Measurements from ENCODE around the gene CD55. TPM values are rescaled to one million over a fixed set of nuclear protein-coding genes. Genes with fewer than 3 reads are reported as not detected.
A peak's percentile ranks its signal among the peaks of the same experiment; 100 is the strongest.

Gene CD55
- total and polyA plus RNA-seq, 11 donors = 28.6 to 149 (median 91.2) TPM

DNA sequence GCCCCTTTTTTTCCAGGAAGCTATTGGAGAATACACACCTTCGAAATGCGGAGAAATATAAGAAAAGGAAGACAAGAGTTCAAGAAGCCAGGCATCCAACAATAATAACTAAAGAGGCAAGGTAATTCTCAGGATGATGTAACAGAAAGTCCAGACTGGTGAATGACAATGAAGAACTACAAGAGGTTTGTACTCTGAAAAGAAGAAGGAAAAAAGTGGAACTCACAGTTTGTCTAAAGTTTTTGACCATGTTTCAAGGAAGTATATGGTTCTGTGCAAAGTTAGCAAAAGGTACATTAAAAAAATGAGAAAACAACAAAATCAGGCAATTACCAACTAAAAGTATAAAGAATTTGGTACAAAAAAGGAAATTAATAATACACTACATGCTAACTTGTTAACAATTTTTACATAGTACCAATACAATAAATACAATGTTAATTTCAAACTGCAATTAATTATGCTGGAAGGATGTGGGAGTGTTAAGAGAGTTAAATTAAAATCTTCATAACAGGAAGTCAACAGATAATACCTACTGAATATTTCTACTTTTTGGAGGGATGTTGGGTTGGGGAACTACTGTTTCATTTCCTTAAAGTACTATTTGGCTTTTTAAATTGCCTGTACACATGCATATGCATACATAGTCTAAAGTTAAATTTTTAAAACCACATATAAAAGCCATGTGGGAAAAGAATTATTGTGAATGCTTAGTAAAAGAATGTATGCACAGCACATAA is 12.9 kb upstream of the CD55 start:
- Histone ChIP-seq H3K36me3 (no peaks in the 10 kb centered on the region), H3K9me3 (no peaks in the 10 kb centered on the region), H3K27me3 (no peaks in the 10 kb centered on the region), H3K4me1 (peaks cover 0 to 36% (median 18%) of the 10 kb centered on the region in 12 donors), H3K4me3 (no peak overlapping the region), H3K27ac (peak overlapping the region in 2 of 12 donors; percentile 72 to 90)
- 95 to 96% (median 95%) methylated on average over 2 of the region's 2 CpGs for WGBS, 4 donors
- TF ChIP-seq, protein P1, sequence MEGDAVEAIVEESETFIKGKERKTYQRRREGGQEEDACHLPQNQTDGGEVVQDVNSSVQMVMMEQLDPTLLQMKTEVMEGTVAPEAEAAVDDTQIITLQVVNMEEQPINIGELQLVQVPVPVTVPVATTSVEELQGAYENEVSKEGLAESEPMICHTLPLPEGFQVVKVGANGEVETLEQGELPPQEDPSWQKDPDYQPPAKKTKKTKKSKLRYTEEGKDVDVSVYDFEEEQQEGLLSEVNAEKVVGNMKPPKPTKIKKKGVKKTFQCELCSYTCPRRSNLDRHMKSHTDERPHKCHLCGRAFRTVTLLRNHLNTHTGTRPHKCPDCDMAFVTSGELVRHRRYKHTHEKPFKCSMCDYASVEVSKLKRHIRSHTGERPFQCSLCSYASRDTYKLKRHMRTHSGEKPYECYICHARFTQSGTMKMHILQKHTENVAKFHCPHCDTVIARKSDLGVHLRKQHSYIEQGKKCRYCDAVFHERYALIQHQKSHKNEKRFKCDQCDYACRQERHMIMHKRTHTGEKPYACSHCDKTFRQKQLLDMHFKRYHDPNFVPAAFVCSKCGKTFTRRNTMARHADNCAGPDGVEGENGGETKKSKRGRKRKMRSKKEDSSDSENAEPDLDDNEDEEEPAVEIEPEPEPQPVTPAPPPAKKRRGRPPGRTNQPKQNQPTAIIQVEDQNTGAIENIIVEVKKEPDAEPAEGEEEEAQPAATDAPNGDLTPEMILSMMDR (IDR thresholded peaks at IDR 0.05) = no peak
- no peak for TF ChIP-seq POLR2A (IDR thresholded peaks at IDR 0.05)
- intact Hi-C loops (cut with DNase I) = no loop called here
- ATAC-seq (no peak), DNase-seq (no peak)

- H3K36me3 ChIP-seq = no peaks in the 10 kb centered on the region
- intact Hi-C loops (cut with DNase I) = loop anchor here in 1 of 10 donors (10.0 kb wide), 1 partner anchor 255 kb away; the partner anchor contains the start of genes PFKFB2 and YOD1
- DNase-seq = peak in 1 of 5 donors; percentile 49
- 15 to 21% (median 20%) methylated on average over 4 of the region's 4 CpGs for WGBS, 4 donors
- H3K27me3 ChIP-seq = no peaks in the 10 kb centered on the region
- peak overlapping the region; percentile 35 to 90 (median 71) for H3K27ac ChIP-seq
- ATAC-seq = peak; percentile 65 to 88 (median 82)
- H3K9me3 ChIP-seq = no peaks in the 10 kb centered on the region
- peaks cover 0 to 36% (median 18%) of the 10 kb centered on the region in 12 donors for H3K4me1 ChIP-seq
- H3K4me3 ChIP-seq = peak overlapping the region in 11 of 12 donors; percentile 0 to 30 (median 19)
- TF ChIP-seq, protein P1 (IDR thresholded peaks at IDR 0.05) = no peak
- TF ChIP-seq POLR2A (IDR thresholded peaks at IDR 0.05) = no peak
Measured at GRCh38 chr1:207309745-207310273, 11.7 kb upstream of the CD55 start.

GRCh38 chr1:207311888-207312603 is 9.4 kb upstream of the CD55 start:
- Histone ChIP-seq H3K9me3 (no peaks in the 10 kb centered on the region), H3K27ac (peak overlapping the region; percentile 5 to 78 (median 58)), H3K4me3 (no peak overlapping the region), H3K4me1 (peaks cover 0 to 49% (median 19%) of the 10 kb centered on the region in 12 donors), H3K27me3 (no peaks in the 10 kb centered on the region), H3K36me3 (no peaks in the 10 kb centered on the region)
- DNase-seq (no peak), ATAC-seq (no peak)
- TF ChIP-seq, protein P1 (IDR thresholded peaks at IDR 0.05) = no peak
- TF ChIP-seq POLR2A (IDR thresholded peaks at IDR 0.05) = no peak
- intact Hi-C loops (cut with DNase I) = loop anchor here in 1 of 10 donors (10.0 kb wide), 1 partner anchor 257 kb away; the partner anchor contains the start of genes PFKFB2 and YOD1
- WGBS, 4 donors = 79 to 86% (median 82%) methylated on average over 3 of the region's 3 CpGs

- Histone ChIP-seq H3K4me1 (peaks cover 0 to 54% (median 20%) of the 10 kb centered on the region in 12 donors), H3K4me3 (no peak overlapping the region), H3K27ac (peak overlapping the region in 3 of 12 donors; percentile 5 to 73 (median 72)), H3K36me3 (no peaks in the 10 kb centered on the region), H3K9me3 (no peaks in the 10 kb centered on the region), H3K27me3 (no peaks in the 10 kb centered on the region)
- WGBS, 4 donors = 75 to 84% (median 81%) methylated on average over 1 of the region's 1 CpG
- no peak for DNase-seq
- ATAC-seq = no peak
- intact Hi-C loops (cut with DNase I) = loop anchor here in 1 of 10 donors (10.0 kb wide), 1 partner anchor 258 kb away; the partner anchor contains the start of genes PFKFB2 and YOD1
- TF ChIP-seq POLR2A (IDR thresholded peaks at IDR 0.05) = no peak
Measured at GRCh38 chr1:207312604-207312920, 8.9 kb upstream of the CD55 start.
